ENCODE measurements around the gene SH3BGRL2.

GRCh38 chr6:79704200-79704599 lies 73.1 kb downstream of the SH3BGRL2 start:
- TF ChIP-seq CTCF (IDR thresholded peaks at IDR 0.05; ENCODE audit: insufficient read depth, low read length) (no peak), POLR2AphosphoS5 (IDR thresholded peaks at IDR 0.05; ENCODE audit: low read depth) (no peak), GABPA (IDR thresholded peaks at IDR 0.05; ENCODE audit: low read depth) (no peak), SPI1 (IDR thresholded peaks at IDR 0.05; ENCODE audit: borderline replicate concordance, low read depth) (no peak)
- TF ChIP-seq, protein P1, sequence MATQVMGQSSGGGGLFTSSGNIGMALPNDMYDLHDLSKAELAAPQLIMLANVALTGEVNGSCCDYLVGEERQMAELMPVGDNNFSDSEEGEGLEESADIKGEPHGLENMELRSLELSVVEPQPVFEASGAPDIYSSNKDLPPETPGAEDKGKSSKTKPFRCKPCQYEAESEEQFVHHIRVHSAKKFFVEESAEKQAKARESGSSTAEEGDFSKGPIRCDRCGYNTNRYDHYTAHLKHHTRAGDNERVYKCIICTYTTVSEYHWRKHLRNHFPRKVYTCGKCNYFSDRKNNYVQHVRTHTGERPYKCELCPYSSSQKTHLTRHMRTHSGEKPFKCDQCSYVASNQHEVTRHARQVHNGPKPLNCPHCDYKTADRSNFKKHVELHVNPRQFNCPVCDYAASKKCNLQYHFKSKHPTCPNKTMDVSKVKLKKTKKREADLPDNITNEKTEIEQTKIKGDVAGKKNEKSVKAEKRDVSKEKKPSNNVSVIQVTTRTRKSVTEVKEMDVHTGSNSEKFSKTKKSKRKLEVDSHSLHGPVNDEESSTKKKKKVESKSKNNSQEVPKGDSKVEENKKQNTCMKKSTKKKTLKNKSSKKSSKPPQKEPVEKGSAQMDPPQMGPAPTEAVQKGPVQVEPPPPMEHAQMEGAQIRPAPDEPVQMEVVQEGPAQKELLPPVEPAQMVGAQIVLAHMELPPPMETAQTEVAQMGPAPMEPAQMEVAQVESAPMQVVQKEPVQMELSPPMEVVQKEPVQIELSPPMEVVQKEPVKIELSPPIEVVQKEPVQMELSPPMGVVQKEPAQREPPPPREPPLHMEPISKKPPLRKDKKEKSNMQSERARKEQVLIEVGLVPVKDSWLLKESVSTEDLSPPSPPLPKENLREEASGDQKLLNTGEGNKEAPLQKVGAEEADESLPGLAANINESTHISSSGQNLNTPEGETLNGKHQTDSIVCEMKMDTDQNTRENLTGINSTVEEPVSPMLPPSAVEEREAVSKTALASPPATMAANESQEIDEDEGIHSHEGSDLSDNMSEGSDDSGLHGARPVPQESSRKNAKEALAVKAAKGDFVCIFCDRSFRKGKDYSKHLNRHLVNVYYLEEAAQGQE (IDR thresholded peaks at IDR 0.05; ENCODE audit: insufficient replicate concordance, low read depth): no peak
